A549 (cell line): ENCODE measurements around the gene DYSF. TPM values are rescaled to one million over a fixed set of nuclear protein-coding genes. Genes with fewer than 3 reads are reported as not detected.

Experiments
- ATAC-seq, 2 experiments: fragments of 200-7000 bp in 1 of 2; fragments of >200 bp in 1 of 2; cut with Nextera tagmentation in 1 of 2; cut with Tn5 transposase in 1 of 2; 3 replicates each; pipeline versions ENCODE4 v1.8.0 to v1.9.1; 2018 to 2020; ENCODE audit warnings: mild to moderate bottlenecking in 1 of 2, moderate library complexity in 1 of 2
- CTCF ChIA-PET: fragments of 300-600 bp; sonication (Branson Sonifier 250); formaldehyde crosslinking; extraction: SDS; loops from one replicate; lab custom pipeline; 2021; ENCODE audit warnings: antibody characterized with exemption, inconsistent platforms; lab: Yijun Ruan, JAX
- POLR2A ChIA-PET: fragments of 350-600 bp; formaldehyde crosslinking; extraction: SDS; loops from one replicate; lab custom pipeline; 2021; ENCODE audit warnings: antibody characterized with exemption, inconsistent platforms; lab: Yijun Ruan, JAX
- DNase-seq, 2 experiments: peaks; one replicate each; pipeline versions ENCODE4 v3.0.0 to v3.0.0-alpha.2; 2011 to 2016; ENCODE audit warnings: low read depth in 1 of 2, low spot score in 1 of 2
- FAIRE-seq: peaks from 2 replicates; lab custom pipeline; 2011; peaks lifted over from hg19 to GRCh38; lab: Jason Lieb, UNC
- H3K27ac ChIP-seq, 2 experiments: fragments of >200 bp; sonication (Bioruptor Twin); formaldehyde crosslinking; 3 replicates each; pipeline ENCODE4 v1.5.1; 2016 to 2017
- H3K4me1 ChIP-seq: fragments of >200 bp; sonication (Bioruptor Twin); formaldehyde crosslinking; 3 replicates; pipeline ENCODE4 v1.6.1; 2016
- H3K4me2 ChIP-seq: fragments of >200 bp; sonication (Bioruptor Twin); formaldehyde crosslinking; 3 replicates; pipeline ENCODE4 v1.6.1; 2016
- H3K4me3 ChIP-seq: fragments of >200 bp; sonication (Bioruptor Twin); formaldehyde crosslinking; 3 replicates; pipeline ENCODE4 v1.5.1; 2016
- H3K9me3 ChIP-seq: fragments of >200 bp; sonication (Bioruptor Twin); formaldehyde crosslinking; 3 replicates; pipeline ENCODE4 v1.6.1; 2016
- CBX8 ChIP-seq: fragments of 200-600 bp; sonication (generic); IDR thresholded peaks from 2 replicates; pipeline ENCODE4 v1.6.1; 2016
- CHD4 ChIP-seq: fragments of 200-600 bp; sonication (generic); IDR thresholded peaks from 2 replicates; pipeline ENCODE4 v1.6.1; 2016; ENCODE audit warnings: antibody characterized with exemption, mild to moderate bottlenecking, borderline replicate concordance
- EHF ChIP-seq: fragments of 250-450 bp; sonication (Bioruptor Pico); IDR thresholded peaks from 2 replicates; pipeline ENCODE4 v1.5.0; 2020; ENCODE audit warnings: mild to moderate bottlenecking
- EP300 ChIP-seq, 2 experiments: fragments of >200 bp; sonication (Bioruptor Twin); formaldehyde crosslinking; IDR thresholded peaks; 2 replicates in 1 of 2; 3 replicates in 1 of 2; pipeline ENCODE4 v1.6.1; 2016 to 2017
- ESRRA ChIP-seq: fragments of 150-350 bp; IDR thresholded peaks from 2 replicates; pipeline ENCODE4 v1.6.1; 2014; ENCODE audit warnings: mild to moderate bottlenecking, low read length, borderline replicate concordance
- FOSB ChIP-seq: fragments of 250-450 bp; sonication (Bioruptor Pico); IDR thresholded peaks from 2 replicates; pipeline ENCODE4 v1.5.0; 2020; ENCODE audit warnings: mild to moderate bottlenecking, moderate library complexity
- GATA3 ChIP-seq: IDR thresholded peaks from 2 replicates; pipeline ENCODE4 v1.6.1; 2012; ENCODE audit warnings: borderline replicate concordance
- HDAC2 ChIP-seq: fragments of 200-600 bp; sonication (generic); IDR thresholded peaks from 2 replicates; pipeline ENCODE4 v1.6.1; 2016
- HEYL ChIP-seq: fragments of 250-450 bp; sonication (Bioruptor Pico); IDR thresholded peaks from 2 replicates; pipeline ENCODE4 v1.8.0; 2021; ENCODE audit warnings: mild to moderate bottlenecking, moderate library complexity
- JUN ChIP-seq, 2 experiments: fragments of >200 bp; sonication (Bioruptor Twin); formaldehyde crosslinking; IDR thresholded peaks; 2 replicates in 1 of 2; 3 replicates in 1 of 2; pipeline ENCODE4 v1.6.1; 2016 to 2017
- JUNB ChIP-seq: fragments of >200 bp; sonication (Bioruptor Twin); formaldehyde crosslinking; IDR thresholded peaks from 2 replicates; pipeline ENCODE4 v1.6.1; 2016
- MAFK ChIP-seq: fragments of 450-650 bp; IDR thresholded peaks from 2 replicates; pipeline ENCODE4 v1.6.1; 2014; ENCODE audit not compliant: partially characterized antibody
- MAZ ChIP-seq: fragments of 150-350 bp; IDR thresholded peaks from 2 replicates; pipeline ENCODE4 v1.6.1; 2014; ENCODE audit warnings: antibody characterized with exemption, low read depth, low read length, borderline replicate concordance
- NPAS2 ChIP-seq: fragments of 250-450 bp; sonication (Bioruptor Pico); IDR thresholded peaks from 2 replicates; pipeline ENCODE4 v1.8.0; 2022; ENCODE audit warnings: mild to moderate bottlenecking, moderate library complexity, borderline replicate concordance
- NR3C1 ChIP-seq: fragments of >200 bp; sonication (Bioruptor Twin); formaldehyde crosslinking; IDR thresholded peaks from 3 replicates; pipeline ENCODE4 v1.6.1; 2017
- PHF8 ChIP-seq: fragments of 200-600 bp; sonication (generic); IDR thresholded peaks from 2 replicates; pipeline ENCODE4 v1.6.1; 2016; ENCODE audit warnings: low read depth, mild to moderate bottlenecking, antibody characterized with exemption, moderate library complexity, borderline replicate concordance
- POLR2AphosphoS2 ChIP-seq: conservative IDR thresholded peaks from 2 replicates; pipeline ENCODE4 v1.6.1; 2012; ENCODE audit warnings: low read length, improper control_type of control experiment, inconsistent platforms
- RARB ChIP-seq: fragments of 250-450 bp; sonication (Bioruptor Pico); IDR thresholded peaks from 2 replicates; pipeline ENCODE4 v1.8.0; 2021; ENCODE audit warnings: mild to moderate bottlenecking, moderate library complexity
- RCOR1 ChIP-seq: fragments of 150-350 bp; IDR thresholded peaks from 2 replicates; pipeline ENCODE4 v1.6.1; 2014; ENCODE audit warnings: antibody characterized with exemption, low read length, low read depth
- SMC3 ChIP-seq: fragments of >200 bp; sonication (Bioruptor Twin); formaldehyde crosslinking; IDR thresholded peaks from 3 replicates; pipeline ENCODE4 v1.6.1; 2018; ENCODE audit warnings: inconsistent platforms
- TP53 ChIP-seq: fragments of 250-450 bp; sonication (Bioruptor Pico); IDR thresholded peaks from 2 replicates; pipeline ENCODE4 v1.5.0; 2021; ENCODE audit warnings: mild to moderate bottlenecking, moderate library complexity
- WGBS: methylation state at CpG from one replicate; pipeline ENCODE4 v1.1.6; 2017; ENCODE audit errors: missing lambda C conversion rate; 5-methylcytosine and 5-hydroxymethylcytosine counted together
- polyA plus RNA-seq, 4 experiments: library from polyadenylated mRNA; depleted of rRNA in 3 of 4; stranded (reverse); fragments of >200 nt; fragmentation: RNase III in 1 of 4; extraction: RNeasy Plus Mini Kit Qiagen cat#74134 plus additional on column Dnase treatment in 1 of 4; gene quantifications; 2 replicates in 3 of 4; 3 replicates in 1 of 4; pipeline ENCODE4 v1.2.3, GENCODE V29; 2011 to 2017
- TF ChIP-seq, protein P1 (sequence below): IDR thresholded peaks from 2 replicates; pipeline ENCODE4 v1.6.1; 2012
- TF ChIP-seq, protein P2 (sequence below): fragments of 250-450 bp; sonication (Bioruptor Pico); IDR thresholded peaks from 2 replicates; pipeline ENCODE4 v1.5.0; 2020; ENCODE audit warnings: low read depth, mild to moderate bottlenecking, moderate library complexity
- TF ChIP-seq, protein P3 (sequence below): fragments of 450-650 bp; IDR thresholded peaks from 2 replicates; pipeline ENCODE4 v1.6.1; 2014; ENCODE audit warnings: antibody characterized with exemption
- TF ChIP-seq, protein P4 (sequence below): fragments of >200 bp; sonication (Bioruptor Twin); formaldehyde crosslinking; IDR thresholded peaks from 2 replicates; pipeline ENCODE4 v1.6.1; 2016

Gene DYSF
- polyA plus RNA-seq, 2 of the 4 experiments (the other 2 are of a cell fraction): 0.36 to 0.98 TPM

DNA sequence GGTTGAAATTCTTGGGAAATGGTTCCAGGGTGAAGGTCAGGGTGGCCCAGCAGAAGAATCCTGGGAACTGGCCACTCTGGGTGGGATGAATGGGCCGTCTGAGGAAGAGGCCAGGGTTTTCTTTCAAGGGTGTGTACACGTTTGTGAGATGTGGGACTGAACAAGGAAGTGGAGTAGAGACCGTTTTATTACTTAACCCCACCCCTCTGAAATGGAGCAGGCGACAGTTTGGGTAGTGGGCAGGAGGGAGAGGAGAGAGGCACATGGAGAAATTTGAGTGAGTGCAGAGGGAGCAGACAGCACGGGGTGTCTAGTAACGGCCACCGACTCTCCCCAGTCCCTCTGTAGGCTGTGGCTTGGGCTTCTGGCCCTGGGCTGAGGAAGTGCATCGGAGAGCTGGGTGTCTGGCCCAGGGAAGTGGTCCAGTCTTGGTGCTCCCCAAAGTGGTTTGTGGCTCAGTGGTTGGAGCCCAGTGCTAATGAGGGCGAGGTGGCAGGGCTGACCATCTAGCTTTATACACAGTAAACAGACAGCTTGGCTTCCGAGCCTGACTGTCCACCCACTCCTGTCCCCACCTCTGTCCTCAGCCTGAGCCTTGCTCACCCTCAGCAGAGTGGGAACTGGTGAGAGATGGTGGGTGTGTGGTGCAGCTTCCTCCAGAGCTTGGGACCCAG, 135.3 kb downstream of the DYSF start:
- H3K27ac ChIP-seq: no peak overlapping the region
- no peak overlapping the region for H3K4me3 ChIP-seq
- no peaks in the 10 kb centered on the region for H3K4me1 ChIP-seq
- no peaks in the 10 kb centered on the region for H3K9me3 ChIP-seq
- 57% methylated on average over 10 of the region's 10 CpGs for WGBS
- TF ChIP-seq EP300 (IDR thresholded peaks at IDR 0.05) (no peak), JUNB (no peak), FOSB (CRISPR knock-in tag) (no peak), POLR2AphosphoS2 (no peak), TP53 (CRISPR knock-in tag) (no peak), RARB (CRISPR knock-in tag) (no peak), HDAC2 (no peak), CHD4 (no peak), HEYL (CRISPR knock-in tag) (no peak), CBX8 (no peak), SMC3 (no peak), RCOR1 (no peak), PHF8 (no peak), JUN (IDR thresholded peaks at IDR 0.05) (no peak)
- TF ChIP-seq, protein P1, sequence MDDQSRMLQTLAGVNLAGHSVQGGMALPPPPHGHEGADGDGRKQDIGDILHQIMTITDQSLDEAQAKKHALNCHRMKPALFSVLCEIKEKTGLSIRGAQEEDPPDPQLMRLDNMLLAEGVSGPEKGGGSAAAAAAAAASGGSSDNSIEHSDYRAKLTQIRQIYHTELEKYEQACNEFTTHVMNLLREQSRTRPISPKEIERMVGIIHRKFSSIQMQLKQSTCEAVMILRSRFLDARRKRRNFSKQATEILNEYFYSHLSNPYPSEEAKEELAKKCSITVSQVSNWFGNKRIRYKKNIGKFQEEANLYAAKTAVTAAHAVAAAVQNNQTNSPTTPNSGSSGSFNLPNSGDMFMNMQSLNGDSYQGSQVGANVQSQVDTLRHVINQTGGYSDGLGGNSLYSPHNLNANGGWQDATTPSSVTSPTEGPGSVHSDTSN: no peak
- no peak for FAIRE-seq
- ChIA-PET POLR2A (no interaction called here), CTCF (interaction anchor here (0.8 to 1.6 kb wide), 5 partner anchors 9 to 562 kb away, joined by 3 to 8 read pairs (median 4); no protein-coding TSS in a partner anchor)
- no peak for DNase-seq
- no peak overlapping the region for H3K4me2 ChIP-seq
- no peak; a peak in 1 of 6 replicates for ATAC-seq

DNA sequence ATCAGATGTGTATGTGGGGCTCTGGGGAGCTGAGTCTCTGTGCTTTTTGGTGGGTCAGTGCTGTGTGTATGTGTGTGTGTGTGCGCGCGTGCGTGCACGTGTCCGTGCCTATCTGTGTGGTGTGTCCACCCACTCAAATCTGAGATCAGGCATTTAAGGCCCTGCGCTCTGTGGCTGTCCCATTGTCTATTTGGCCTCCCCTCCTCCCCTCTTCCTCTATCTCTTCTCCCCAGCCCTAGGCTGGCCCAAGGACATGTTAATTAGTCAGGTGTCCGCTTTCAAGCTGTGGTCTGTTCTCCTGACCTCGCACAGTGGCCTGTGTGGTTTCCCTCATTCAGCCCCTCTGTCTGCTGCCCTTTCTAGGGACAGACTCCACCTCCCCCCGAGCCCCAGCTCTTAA, 136.4 kb downstream of the DYSF start:
- Histone ChIP-seq H3K4me2 (no peak overlapping the region), H3K9me3 (no peaks in the 10 kb centered on the region), H3K27ac (no peak overlapping the region), H3K4me3 (no peak overlapping the region), H3K4me1 (no peaks in the 10 kb centered on the region)
- TF ChIP-seq CHD4 (no peak), JUN (IDR thresholded peaks at IDR 0.05) (no peak), RARB (CRISPR knock-in tag) (no peak), EHF (CRISPR knock-in tag) (no peak), MAZ (no peak), MAFK (no peak), ESRRA (no peak), GATA3 (no peak), NR3C1 (no peak), JUNB (no peak), NPAS2 (CRISPR knock-in tag) (no peak)
- TF ChIP-seq, protein P2, sequence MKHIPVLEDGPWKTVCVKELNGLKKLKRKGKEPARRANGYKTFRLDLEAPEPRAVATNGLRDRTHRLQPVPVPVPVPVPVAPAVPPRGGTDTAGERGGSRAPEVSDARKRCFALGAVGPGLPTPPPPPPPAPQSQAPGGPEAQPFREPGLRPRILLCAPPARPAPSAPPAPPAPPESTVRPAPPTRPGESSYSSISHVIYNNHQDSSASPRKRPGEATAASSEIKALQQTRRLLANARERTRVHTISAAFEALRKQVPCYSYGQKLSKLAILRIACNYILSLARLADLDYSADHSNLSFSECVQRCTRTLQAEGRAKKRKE (CRISPR knock-in tag): no peak
- TF ChIP-seq, protein P3, sequence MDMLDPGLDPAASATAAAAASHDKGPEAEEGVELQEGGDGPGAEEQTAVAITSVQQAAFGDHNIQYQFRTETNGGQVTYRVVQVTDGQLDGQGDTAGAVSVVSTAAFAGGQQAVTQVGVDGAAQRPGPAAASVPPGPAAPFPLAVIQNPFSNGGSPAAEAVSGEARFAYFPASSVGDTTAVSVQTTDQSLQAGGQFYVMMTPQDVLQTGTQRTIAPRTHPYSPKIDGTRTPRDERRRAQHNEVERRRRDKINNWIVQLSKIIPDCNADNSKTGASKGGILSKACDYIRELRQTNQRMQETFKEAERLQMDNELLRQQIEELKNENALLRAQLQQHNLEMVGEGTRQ: no peak
- TF ChIP-seq, protein P4, sequence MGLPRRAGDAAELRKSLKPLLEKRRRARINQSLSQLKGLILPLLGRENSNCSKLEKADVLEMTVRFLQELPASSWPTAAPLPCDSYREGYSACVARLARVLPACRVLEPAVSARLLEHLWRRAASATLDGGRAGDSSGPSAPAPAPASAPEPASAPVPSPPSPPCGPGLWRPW: no peak
- ChIA-PET CTCF (interaction anchor here (0.9 to 1.4 kb wide), 5 partner anchors 11 to 561 kb away, joined by 3 to 6 read pairs (median 4); no protein-coding TSS in a partner anchor), POLR2A (no interaction called here)
- no peak for ATAC-seq
- DNase-seq: no peak
- WGBS: 82% methylated on average over 10 of the region's 10 CpGs
- no peak for FAIRE-seq
